DND-41 (cell line): ENCODE results near the gene CHSY1.

Experiments
- EZH2 ChIP-seq: IDR thresholded peaks from 3 replicates; pipeline ENCODE4 v1.6.1; 2012; ENCODE audit warnings: borderline replicate concordance, low read depth, mild to moderate bottlenecking, moderate library complexity, low read length, inconsistent platforms; ENCODE audit not compliant: severe bottlenecking
- TF ChIP-seq, protein P1 (sequence below): IDR thresholded peaks from 2 replicates; pipeline ENCODE4 v1.5.1; 2012; ENCODE audit warnings: borderline replicate concordance, low read length, moderate library complexity, mild to moderate bottlenecking; ENCODE audit not compliant: poor library complexity, severe bottlenecking; ENCODE audit errors: extremely low read depth

DNA sequence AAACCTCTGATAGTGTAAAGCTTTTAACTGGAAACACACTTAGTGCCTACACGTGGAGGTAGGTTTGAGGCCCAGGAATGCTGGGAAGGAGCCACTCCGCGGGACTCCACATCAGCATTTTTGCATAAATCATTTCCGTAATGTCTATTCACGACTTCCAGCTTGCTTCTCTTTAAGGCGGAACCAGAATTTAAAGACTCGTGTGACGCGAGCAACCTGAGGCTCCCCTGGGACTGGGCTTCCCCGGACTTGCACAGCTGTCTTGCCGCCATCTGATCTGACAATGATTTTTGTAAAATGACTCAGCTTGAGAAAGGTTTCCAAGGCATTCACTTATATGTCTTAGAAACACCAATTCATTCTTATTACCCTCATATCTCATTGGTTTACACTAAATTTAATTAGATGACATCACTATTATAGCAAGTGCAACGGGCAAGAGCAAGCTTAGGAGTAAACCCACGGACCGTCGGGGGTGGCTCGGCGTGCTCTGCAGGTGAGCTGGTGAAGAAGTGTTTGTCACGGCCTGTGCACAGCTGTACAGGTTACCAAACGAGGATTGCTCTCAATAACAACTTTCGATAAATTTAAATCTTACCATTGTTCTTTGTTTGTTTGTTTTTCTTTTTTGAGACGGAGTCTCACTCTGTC is 95.2 kb downstream of the CHSY1 start:
- TF ChIP-seq, protein P1, sequence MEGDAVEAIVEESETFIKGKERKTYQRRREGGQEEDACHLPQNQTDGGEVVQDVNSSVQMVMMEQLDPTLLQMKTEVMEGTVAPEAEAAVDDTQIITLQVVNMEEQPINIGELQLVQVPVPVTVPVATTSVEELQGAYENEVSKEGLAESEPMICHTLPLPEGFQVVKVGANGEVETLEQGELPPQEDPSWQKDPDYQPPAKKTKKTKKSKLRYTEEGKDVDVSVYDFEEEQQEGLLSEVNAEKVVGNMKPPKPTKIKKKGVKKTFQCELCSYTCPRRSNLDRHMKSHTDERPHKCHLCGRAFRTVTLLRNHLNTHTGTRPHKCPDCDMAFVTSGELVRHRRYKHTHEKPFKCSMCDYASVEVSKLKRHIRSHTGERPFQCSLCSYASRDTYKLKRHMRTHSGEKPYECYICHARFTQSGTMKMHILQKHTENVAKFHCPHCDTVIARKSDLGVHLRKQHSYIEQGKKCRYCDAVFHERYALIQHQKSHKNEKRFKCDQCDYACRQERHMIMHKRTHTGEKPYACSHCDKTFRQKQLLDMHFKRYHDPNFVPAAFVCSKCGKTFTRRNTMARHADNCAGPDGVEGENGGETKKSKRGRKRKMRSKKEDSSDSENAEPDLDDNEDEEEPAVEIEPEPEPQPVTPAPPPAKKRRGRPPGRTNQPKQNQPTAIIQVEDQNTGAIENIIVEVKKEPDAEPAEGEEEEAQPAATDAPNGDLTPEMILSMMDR, result no peak
- no peak for TF ChIP-seq EZH2
